UCSD-AML1 (cell line): ENCODE measurements around the gene UBE4B.
"Not testable (repeated sequence)": the region's sequence is repeated elsewhere in the genome, so short reads cannot be mapped to it uniquely, and the experiment has no call there.

ENCODE experiments used
- DNase-seq: peaks from one replicate; lab custom pipeline; 2025; ENCODE audit not compliant: unreplicated experiment; lab: John Stamatoyannopoulos, UW

Gene UBE4B

DNA sequence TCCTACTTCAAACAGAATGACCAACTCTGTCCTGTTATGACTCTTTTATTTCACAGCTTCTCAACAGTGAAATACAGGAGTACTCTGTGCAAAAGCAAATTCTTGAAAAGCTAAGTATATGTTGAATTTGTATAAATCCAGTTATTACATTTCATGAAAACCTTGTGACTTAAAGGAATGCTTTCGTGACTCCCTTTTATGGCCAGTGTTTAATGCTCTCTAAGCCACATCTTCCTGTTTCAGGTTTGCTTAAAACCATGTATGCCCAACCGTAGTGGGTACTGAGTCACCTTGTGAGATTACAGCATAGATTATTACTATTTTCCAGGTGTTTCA lies 137.4 kb downstream of the UBE4B start:
- DNase-seq, result no peak

DNA sequence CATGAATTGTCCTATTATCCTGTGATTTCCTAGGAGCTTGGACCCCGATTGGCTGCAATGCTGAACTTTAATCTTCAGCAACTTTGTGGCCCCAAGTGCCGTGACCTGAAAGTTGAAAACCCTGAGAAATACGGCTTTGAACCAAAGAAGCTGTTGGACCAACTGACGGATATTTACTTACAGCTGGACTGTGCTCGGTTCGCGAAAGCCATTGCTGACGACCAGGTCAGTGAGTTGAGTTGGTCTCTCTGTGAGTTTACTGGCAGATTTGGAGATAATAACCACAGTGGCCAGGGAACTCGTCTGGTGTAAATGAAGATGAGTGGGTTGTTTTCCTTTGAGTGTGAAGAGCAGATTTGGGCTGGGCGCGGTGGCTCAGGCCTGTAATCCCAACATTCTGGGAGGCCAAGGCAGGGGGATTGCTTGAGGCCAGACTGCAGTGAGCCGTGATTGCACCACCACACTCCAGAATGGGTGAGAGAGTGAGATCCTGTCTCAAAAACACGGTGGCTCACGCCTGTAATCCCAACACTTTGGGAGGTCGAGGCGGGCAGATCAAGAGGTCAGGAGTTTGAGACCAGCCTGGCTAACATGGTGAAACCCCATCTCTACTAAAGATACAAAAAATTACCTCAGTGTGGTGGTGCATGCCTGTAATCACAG lies 138.5 kb downstream of the UBE4B start:
- no peak for DNase-seq

DNA sequence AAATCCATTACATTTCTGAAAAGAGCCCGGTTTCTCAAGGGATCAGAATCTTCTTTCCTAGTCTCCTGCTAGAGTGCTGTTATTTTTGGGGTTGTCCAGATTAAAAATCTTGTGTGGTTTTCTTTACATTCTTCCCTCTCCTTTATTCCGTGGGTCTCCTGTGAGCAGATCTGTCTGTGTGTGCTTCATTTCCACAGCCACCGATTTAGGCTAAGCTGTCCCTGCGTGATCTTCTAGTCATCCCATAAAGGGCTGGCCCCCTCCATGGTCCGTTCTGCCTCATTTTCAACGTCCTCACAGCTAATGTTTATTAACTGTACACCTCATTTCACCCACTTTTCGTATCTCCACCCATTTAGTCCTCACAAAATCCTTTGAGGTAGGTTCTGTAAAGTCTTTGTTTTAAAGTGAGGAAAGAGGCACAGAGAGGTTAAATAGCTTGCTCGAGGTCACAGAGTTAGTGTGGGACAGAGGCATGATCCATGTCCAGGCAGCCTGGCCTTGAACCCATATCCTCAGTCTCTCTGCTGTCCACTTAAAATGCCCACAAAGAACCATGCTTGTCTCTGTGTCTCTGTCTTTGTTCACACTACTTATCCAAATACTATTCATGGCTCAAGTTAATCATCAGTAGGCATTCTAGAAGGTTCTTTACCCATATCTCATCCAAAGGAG lies 139.4 kb downstream of the UBE4B start:
- DNase-seq, result no peak

DNA sequence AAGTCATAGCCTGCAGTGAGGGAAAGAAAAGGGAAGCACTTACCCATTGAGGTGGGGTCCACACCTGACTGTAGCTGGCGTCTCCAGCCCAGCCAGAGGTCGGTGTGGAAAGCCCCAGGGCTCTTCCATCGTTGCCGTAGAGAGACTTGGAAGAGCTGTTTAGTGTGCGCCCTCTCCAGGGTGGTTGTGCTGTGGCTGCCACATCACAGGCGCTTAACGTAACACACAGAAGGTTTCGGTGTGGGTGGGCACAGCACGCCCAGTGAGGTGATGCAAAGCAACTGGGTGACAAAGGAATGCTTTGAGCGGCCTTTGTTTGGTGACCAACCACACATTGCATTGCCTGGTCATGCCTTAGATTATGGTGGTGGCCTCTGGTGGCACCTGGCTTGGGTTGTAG lies 140.8 kb downstream of the UBE4B start:
- DNase-seq, result no peak

DNA sequence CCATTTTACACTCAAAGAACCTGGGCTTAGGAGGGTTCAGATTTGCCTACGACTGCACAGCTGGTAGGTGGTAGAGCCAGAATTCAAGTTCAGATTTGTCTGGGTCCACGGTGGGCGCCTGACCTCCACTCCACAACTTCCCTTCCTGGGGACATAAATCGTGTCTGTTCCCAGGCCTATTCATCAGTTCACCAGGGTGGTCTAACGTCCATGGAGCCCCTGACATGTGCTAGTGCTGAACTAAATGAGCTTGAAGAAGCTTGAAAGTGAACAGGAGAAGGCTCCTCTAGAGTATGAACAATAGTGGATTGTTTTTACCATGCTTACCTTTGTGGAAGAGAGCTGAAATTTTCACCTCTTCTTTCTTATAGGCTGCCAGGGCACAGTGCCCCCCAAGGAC lies 145.1 kb downstream of the UBE4B start:
- no peak for DNase-seq

DNA sequence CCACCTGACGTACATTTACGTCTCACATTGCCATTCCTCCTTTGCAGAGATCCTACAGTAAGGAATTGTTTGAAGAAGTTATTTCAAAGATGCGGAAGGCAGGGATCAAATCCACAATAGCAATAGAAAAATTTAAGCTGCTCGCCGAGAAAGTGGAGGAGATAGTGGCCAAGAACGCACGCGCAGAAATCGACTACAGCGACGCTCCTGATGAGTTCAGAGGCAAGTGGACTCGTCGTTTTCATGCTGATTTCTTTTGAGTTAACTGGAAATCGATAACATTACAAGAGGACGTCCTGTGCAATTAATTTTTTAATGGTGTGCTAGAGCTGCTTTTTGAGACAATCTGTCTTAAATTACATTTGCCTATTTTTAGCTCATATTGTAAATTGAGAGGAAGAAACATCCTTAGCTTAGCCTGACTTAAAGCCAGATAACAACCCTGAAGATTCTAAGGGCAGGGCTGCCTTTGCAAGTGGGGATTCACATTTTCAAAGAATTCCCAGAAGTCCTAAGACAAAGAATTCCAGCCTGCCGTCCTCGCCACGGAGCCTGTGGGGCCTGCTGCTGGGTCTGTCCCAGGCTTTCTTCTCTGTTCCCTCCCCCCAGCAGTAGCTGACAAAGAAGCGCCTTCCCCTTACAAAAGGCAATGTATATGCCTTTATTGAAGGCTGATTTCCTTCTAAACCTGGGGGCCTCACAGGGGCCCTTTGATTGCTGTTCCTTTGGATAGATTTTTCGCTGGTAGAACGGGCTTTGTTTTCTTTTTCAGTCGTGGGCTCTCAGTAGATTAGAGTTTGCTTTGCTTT lies 146.0 kb downstream of the UBE4B start:
- DNase-seq, result no peak

DNA sequence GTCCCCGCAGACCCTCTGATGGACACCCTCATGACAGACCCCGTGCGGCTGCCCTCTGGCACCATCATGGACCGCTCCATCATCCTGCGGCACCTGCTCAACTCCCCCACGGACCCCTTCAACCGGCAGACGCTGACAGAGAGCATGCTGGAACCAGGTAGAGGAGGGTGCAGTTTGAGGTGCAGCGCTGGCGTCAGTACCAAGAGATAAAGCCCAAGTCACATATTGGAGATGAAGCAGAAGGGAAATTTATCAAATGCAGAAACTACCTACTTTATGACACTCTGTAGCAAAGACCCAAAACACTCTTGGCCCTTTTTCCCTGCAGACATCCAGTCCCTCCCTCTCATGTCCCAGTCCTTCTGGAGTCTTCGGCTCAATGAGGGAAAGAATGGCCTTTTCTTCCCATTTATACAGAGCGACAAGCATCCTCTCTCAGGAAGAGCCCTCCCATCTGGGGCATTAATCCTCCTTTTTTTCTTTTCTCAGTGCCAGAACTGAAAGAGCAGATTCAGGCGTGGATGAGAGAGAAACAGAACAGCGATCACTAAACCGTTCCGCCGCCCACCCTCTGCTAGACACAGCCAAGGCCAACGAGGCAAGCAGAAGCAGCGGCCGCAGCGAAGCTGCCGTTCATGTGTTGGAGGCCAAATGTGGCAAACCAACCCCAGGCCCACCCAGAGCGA lies 146.8 kb downstream of the UBE4B start:
- DNase-seq, result no peak

DNA sequence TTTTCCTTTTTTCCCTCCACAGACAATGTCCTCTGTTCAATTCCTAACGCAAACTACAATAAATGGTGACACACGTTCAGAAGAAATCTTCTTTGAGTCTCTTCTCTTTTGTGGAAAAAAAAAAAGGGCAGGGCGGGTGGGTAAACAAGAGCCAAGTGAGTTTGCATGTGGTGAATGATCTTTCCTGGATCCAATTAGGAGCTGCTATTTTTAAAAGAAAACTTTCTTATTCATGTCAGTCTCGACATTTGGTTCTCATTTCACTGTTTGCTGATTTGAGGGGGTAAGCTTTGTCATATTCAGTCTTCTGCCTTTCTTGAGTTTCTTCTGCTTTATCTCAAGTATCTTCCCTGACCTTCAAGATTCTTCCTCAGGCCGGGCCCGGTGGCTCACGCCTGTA lies 148.4 kb downstream of the UBE4B start:
- no peak for DNase-seq

DNA sequence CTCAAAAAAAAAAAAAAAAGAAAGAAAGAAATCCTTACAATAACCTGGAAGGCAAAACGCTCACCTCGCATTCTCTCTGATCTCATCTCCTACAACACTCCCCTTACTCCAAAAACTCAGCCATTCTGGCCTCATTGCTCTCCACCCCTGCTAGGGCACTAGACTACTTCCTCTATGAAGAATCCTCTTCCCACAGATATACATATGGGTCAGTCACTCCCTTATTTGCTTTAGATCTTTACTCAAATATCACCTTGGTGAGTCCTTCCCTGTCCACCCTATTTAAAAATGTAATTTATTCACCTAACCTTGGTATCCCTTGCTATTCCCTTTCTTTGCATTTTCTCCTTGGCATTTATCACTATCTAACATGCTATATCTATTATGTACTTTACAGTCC lies 153.0 kb downstream of the UBE4B start:
- no peak for DNase-seq

DNA sequence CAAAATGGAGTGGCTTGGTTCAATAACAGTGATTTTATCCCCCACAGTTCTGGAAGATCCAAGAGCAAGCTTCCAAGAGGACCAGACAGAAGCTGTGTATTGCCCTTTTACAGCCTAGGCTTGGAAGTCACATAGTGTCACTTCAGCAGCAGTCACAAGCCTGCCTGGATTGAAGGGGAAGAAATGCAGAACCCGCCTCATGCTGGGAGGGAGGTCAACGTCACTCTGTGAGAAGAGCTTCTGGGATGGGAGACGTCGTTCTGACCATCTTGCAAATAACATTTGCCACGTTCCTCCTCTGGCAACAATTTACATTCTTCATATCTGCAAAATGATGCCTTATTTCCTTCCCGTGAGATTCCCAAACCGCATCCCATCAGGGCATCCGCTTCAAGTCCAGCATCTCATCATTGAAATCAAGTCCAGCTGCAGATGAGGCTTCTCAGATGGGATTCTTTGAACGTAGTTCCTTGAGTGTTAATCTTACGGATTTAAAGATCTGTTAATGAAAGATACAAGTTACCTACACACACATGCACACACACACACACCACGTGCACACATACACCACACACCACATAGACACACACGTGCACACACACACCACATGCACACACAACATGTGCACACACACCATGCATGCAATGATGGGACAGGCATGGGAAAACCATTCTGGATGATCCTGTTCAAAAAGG lies 153.7 kb downstream of the UBE4B start:
- no peak for DNase-seq

DNA sequence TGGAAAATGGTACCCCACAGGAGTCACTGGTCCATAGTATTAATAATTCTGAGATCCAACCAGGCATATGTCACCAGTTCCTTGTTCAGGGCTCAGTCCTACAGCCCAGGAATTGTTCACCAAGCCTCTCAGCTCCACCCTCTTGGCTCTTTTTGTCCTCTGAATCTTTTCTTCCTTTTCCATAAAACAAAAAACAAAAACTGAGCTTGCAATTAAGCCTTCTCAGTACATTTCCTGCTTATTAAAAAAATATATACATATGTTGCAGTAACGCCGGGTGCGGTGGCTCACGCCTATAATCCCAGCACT lies 154.2 kb downstream of the UBE4B start:
- DNase-seq, result no peak

DNA sequence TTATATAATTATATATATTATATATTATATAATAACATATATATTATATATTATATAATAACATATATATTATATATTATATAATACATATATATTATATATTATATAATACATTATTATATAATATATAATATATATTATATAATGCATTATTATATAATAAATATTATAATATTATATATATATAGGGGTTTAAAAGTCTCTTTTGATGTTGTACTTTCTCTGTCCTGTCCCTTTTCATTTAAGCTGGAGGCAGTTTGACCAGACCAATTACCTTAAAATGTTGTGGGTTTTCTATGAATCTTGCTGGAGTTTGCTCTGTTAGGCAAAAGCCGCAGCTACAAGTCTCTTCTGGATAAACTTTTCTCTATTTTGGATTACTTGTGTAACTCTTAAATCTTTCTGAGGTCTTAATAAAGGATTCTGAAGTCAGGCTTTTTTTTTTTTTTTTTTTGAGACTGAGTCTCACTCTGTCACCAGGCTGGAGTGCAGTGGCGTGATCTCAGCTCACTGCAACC lies 155.4 kb downstream of the UBE4B start:
- no peak for DNase-seq

DNA sequence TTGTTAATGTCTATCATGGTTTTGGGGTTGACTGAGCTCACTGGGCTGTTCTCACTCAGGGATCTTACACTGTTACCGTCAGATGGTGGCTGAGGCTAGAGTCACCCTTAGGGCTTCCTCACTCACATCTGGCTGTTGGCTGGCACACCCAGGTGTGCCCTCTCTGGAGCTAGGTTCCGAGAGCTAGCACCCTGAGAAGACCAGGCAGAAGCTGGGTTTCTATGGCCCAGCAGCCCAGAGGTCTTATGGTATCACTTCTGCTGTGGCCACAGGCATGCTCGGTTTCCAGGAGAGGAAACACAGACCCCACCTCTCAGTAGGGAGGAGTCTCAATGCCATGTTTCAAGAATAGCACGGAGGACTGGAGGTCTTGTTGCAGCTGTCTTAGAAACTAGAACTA lies 156.9 kb downstream of the UBE4B start:
- DNase-seq, result no peak

DNA sequence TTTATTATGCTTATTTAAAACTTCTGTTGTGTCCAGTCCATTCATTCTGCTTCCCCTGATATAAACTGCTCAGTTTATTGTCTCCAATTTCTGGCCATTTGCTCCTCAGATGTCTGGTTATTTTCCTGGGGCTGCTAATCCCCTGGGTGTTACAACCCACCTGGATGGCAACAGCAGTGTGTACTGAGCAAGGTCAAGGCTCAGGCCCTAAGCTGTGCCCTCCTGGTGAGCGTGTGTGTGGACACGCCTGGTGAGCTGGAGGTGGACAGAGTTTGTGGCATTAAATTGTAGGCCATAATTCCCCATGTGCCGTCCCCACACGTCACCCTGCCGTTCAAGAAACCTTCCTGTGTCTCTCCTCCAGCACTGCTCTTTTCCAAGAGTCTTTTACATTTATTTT lies 159.5 kb downstream of the UBE4B start:
- no peak for DNase-seq

DNA sequence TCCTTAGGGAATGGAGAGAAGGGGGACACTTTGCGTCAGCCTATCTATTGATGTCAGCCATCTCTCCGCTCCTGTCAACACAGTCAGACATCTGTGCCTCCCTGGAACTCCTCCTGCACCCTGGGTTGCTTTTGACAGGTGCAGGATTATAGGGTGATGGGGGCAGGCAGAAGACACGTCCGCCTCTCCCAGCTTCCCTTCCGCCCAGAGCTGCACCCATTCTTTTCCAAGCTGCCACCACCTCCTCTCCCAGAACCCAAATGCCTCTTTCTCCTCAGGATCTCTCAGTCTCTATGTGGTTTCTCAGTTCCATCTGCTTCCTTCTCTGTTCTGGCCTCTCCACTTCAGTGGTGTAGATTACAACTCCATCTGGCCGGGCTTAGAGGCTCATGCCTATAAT lies 160.5 kb downstream of the UBE4B start:
- DNase-seq, result no peak

DNA sequence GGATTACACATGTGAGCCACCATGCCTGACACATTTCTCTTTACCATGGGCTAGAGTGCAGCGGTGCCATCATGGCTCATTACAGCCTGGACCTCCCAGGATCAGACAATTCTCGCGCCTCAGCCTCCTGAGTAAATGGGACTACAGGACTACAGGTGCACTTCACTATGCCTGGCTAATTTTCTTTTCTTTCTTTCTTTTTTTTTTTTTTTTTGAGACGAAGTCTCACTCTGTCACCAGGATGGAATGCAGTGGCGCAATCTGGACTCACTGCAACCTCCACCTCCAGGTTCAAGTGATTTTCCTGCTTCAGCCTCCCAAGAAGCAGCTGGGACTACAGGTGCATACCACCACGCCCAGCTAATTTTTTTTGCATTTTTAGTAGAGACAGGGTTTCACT lies 162.8 kb downstream of the UBE4B start:
- no peak for DNase-seq

DNA sequence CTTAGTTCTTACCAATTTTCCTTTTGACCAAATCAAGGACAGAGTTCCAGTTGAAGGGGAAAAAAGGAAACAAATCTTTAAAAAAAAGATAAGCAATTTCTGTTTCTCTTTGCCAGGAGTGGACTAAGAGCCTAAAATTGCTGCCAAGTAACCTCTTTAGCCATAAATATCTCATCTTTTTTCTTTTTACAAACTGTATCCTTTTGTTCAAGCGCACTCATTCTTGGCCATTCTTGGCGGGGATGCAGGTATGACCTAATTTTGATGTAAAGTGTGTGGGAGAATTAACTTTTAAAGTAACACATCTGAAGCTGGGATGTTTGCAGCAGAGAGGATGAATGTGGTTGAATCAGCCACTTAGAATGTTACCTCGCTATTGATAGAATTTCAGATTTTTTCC lies 164.2 kb downstream of the UBE4B start:
- DNase-seq, result no peak

DNA sequence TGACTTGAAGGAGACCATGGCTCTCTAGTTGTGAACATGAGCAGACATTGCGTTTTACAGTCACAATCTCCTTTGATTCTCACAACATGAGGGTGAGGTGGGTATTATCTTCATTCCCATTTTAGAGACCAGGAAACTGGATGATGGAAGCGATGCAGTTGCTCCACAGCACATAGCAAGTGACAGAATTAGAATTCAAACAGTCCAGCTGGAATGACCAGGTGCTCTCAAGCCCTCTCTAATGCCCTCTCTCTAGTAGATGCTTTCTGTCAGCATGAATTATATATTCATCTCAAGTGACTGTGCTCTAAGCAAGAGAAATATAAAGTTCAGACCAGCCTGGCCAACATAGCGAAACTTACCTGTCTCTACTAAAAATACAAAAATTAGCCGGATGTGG lies 167.9 kb downstream of the UBE4B start:
- DNase-seq, result no peak

DNA sequence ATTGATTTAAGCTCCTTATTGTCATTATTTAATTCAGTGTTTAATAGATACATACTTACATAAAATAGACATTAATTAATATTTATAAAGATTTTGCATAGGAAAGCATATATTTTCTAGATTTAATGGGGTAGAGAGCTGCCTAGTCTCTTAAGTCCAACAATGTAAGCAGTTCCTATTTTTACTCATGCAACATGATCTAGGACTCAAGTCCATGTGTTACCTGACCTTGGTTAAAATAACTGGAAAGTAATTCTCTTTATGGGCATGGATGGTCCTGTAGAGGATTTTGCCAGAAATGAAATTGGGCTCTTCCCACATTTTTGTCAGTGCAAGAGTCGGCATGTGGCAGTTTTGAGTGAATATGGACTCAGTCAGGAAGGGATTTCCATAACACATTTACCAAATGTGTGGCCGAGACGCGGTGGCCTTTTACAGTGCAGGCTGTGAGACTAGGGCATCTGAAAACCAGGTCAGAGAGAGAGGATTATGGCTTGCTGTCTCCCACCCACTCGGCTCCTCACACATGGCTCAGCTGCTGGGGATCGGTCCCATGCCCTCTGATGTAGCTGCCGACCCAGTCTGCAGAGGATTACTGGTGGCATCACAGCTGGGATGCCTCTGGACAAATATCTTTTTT lies 171.4 kb downstream of the UBE4B start:
- no peak for DNase-seq

DNA sequence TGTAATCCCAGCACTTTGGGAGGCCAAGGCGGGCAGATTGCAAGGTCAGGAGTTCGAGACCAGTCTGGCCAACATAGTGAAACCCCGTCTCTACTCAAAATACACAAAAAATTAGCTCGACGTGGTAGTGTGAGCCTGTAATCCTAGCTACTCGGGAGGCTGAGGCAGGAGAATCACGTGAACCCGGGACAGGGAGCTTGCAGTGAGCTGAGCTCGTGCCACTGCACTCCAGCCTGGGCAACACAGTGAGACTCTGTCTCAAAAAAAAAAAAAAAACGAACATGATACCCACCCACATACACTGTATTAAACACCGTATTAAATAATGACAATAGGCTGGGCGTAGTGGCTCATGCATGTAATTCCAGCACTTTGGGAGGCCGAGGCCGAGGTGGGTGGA lies 172.4 kb downstream of the UBE4B start:
- not testable (repeated sequence) for DNase-seq

DNA sequence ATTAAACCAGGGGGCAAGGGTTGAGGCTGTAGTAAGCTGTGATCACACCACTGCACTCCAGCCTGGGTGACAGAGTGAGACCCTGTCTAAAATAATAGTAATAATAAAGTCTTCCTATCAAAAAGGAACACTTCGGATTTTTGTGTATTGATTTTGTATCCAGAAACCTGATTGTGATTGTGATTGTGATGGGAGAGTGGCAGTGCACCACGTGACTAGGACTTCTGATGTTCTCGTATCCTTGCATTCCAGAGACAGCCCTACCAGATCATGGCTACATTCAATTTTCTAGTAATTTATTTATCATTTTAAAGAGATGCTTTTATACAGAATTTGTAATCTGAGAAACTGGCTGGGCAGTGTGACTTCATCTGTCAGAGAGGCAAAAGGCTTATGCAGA lies 175.1 kb downstream of the UBE4B start:
- DNase-seq, result no peak
